Muscle layer of colon (tissue), 2 donors: ENCODE measurements around the gene LRRC3C.

Source experiments
- H3K27ac ChIP-seq: one replicate; pipeline ENCODE4 v1.7.0; 2013; ENCODE audit warnings: low read depth, mild to moderate bottlenecking, low read length, moderate library complexity
- H3K27me3 ChIP-seq, 2 donors: one replicate each; pipeline ENCODE4 v1.7.0; 2013; ENCODE audit warnings: low read length in 2 of 2, mild to moderate bottlenecking in 2 of 2; ENCODE audit not compliant: insufficient read depth in 2 of 2, control insufficient read depth in 1 of 2
- H3K36me3 ChIP-seq: one replicate; pipeline ENCODE4 v1.7.0; 2013; ENCODE audit warnings: mild to moderate bottlenecking, low read length; ENCODE audit not compliant: insufficient read depth
- H3K4me1 ChIP-seq: one replicate; pipeline ENCODE4 v1.7.0; 2013; ENCODE audit warnings: mild to moderate bottlenecking, low read length; ENCODE audit not compliant: insufficient read depth
- H3K4me3 ChIP-seq, 2 donors: one replicate each; pipeline ENCODE4 v1.7.0; 2013; ENCODE audit warnings: low read length in 2 of 2, low read depth in 1 of 2, mild to moderate bottlenecking in 1 of 2, moderate library complexity in 1 of 2
- H3K9ac ChIP-seq: one replicate; pipeline ENCODE4 v1.7.0; 2013; ENCODE audit warnings: low read length
- H3K9me3 ChIP-seq: one replicate; pipeline ENCODE4 v1.7.0; 2013; ENCODE audit warnings: mild to moderate bottlenecking, low read length
- donor health status: abdominal sarcoma.
- donor health status: Adenocarcinoma of cecum.

LRRC3C gene

DNA sequence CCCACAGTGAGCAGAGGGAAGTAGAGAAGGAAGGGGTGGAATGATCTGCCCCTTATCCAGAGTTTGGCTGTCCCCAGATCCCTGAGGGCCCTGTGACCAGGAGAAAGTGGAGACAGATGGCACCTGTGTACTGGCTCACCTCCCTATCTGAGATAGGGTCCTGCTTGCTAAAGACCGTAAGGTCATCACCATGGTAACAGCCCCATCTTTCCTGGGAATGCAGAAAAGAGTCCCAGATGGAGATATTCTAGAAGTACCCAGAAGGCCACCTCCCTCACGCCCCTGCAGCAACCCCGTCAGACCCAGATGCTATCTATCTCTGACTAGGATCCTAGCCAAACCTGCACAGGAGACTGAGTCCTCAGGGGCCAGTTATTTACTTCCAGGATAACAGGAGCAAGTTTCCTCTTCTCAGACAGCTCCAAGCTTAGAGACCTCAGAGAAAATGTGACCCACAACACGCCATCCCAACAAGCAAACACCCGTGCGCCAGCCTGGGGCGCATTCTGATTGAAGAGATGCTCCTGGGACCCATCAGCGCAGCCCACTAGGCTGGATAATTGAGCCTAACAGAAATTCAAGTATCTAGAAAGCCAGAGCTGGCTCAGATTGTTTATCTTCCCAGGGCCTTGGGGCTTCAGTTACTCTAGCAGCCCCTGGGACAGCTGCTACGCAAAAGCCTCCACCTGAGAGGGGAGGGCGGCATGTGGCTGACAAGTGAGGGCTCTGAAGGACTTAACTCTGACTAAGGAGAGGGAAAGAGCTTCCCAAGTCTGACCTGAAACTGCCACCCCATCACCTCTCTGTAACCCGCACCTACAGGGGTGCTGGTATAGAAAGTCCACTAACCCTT, 2.0 kb upstream of the LRRC3C start:
- peak overlapping the region in 1 of 2 donors; percentile 90 for H3K4me3 ChIP-seq
- H3K27me3 ChIP-seq, result no peaks in the 10 kb centered on the region
- H3K9me3 ChIP-seq, result no peaks in the 10 kb centered on the region
- no peak overlapping the region for H3K27ac ChIP-seq
- no peak overlapping the region for H3K9ac ChIP-seq
- peaks cover 34% of the 10 kb centered on the region for H3K36me3 ChIP-seq
- H3K4me1 ChIP-seq, result peaks cover 32% of the 10 kb centered on the region

DNA sequence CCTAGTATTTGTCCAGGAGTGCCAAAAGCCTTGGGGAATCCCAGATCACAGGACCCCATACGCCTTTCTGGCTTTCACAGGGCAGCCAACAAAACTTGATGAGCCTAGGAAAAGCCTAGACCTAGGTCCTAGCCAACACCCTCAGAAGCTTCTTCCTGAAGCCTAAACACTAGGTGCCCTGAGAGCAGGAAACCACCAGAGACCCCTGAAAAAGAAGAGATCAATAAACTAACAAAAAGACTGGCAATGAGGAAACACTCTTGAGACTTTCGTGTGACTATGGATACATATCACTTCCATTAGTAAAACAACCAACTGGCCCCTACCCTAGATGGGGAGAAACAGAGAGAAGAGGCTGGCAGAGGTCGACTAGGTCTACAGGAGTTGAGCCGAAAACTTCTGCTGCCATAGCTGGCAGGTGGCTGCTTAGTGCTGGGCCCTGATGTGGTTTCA, 1.4 kb upstream of the LRRC3C start:
- peaks cover 32% of the 10 kb centered on the region for H3K4me1 ChIP-seq
- peak overlapping the region; percentile 51 for H3K9ac ChIP-seq
- H3K4me3 ChIP-seq, result peak overlapping the region; percentile 81 to 90
- no peaks in the 10 kb centered on the region for H3K27me3 ChIP-seq
- H3K36me3 ChIP-seq, result peaks cover 34% of the 10 kb centered on the region
- peak overlapping the region; percentile 21 for H3K27ac ChIP-seq
- no peaks in the 10 kb centered on the region for H3K9me3 ChIP-seq

DNA sequence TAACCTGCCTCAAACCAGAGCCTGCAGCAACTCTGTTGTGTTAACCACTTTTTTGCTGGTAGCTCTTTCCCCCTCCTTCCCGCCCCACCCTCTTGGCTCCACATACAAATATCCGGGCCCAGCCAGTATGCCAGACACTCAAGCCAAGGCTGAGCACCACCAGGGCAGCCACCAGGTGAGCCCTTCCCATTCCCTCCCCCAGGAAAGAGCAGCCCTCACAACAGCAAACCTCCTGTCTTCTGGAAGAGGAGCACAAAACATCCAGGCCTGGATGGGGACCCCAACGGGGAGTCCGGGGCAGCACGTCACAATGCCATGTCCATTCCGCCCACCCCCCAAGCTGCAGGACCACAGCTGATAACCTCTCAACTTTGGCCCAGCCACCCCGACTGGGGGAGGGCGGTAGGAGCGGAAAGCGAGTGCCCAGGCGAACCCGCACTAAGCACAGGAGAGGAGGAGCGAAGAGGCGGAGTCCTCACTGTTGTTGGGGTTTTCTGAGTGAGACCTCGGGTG, 888 bp upstream of the LRRC3C start:
- Histone ChIP-seq H3K9me3 (no peaks in the 10 kb centered on the region), H3K4me3 (peak overlapping the region; percentile 81 to 90), H3K36me3 (peaks cover 30% of the 10 kb centered on the region), H3K27me3 (no peaks in the 10 kb centered on the region), H3K27ac (peak overlapping the region; percentile 97), H3K9ac (peak overlapping the region; percentile 51), H3K4me1 (peaks cover 32% of the 10 kb centered on the region)

DNA sequence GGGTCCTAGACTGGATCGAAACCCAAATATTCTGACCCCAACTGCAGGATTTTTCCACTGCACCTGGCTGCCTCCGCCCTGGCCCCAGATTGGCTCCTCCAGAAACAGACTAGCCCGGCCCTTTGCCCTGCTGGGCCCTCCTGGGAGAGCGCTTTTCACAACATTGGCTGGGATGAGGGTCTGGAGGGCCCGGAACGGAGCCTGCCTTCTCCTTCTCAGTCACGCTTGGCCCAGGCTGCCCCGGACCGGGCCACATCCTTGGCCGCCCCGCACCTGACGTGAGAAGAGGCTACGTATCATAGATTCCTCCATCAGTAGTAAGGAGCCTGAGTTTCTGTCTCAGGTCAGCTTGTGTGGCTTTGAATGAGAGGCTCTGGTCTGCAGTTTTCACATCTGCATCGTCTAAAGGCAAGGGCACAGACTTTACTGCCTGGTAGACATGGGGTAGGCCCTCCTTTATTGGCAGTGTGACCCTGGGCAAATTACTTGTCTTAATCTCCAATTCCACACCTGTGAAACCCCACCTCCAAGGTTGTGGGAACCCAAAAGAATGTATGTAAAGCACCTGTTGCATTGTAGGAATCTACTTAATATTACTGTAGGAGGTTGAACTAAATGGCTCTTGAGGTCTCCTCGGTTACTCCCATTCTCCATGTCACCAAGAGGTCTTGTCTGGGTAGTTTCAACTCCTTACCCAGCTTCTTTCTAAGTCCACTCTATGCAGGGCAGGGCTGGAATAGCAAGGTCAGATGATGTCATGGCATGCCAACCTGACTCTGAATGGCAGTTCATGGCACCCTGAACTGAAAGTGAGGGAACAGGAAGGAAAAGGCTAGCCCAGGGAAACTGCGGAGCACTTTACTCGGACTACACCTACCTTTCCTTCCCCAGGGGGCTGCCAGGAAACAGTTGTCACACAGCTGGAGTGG, 661 bp downstream of the LRRC3C start:
- Histone ChIP-seq H3K36me3 (peaks cover 14% of the 10 kb centered on the region), H3K27ac (peak overlapping the region; percentile 97), H3K9me3 (no peaks in the 10 kb centered on the region), H3K4me1 (peaks cover 32% of the 10 kb centered on the region), H3K9ac (peak overlapping the region; percentile 73), H3K4me3 (peak overlapping the region; percentile 81 to 90), H3K27me3 (no peaks in the 10 kb centered on the region)

DNA sequence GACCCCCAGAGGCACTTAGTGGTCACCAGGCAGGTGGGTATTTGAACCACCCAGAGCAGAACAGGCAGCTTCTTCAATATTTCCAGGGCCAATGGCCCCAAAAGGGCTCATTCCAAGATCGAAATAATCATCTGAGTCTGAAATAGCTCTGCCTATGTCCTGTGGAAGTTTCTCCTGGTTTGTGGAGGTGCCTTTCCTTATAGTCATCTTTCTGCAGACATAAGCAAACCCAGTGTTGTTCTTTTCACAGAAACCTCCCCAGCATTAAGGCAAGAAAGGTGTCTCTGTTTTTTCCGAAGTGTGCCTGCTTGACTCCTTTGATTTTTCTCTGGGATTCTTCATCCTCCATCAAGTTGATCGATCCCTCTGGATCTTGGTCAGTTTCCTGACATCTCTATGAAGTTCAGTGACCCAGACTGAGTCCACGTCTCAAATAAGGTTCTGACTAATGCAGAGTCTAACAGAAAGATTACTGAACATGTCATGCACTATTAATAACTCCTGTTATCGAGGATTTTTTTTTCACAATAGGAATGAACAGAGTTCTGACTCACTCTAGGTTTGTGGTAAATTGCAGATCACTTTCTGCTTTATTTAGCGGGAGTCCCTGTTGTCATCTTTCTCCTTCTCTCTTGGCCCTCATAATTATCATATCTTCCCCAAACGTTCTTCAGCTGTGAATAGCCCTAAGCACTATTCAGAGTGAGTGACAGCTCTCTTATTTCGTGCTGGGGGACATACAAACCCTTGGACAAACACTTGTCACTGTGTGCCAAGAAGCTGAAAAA, 1.5 kb downstream of the LRRC3C start:
- peaks cover 32% of the 10 kb centered on the region for H3K4me1 ChIP-seq
- H3K27ac ChIP-seq, result no peak overlapping the region

DNA sequence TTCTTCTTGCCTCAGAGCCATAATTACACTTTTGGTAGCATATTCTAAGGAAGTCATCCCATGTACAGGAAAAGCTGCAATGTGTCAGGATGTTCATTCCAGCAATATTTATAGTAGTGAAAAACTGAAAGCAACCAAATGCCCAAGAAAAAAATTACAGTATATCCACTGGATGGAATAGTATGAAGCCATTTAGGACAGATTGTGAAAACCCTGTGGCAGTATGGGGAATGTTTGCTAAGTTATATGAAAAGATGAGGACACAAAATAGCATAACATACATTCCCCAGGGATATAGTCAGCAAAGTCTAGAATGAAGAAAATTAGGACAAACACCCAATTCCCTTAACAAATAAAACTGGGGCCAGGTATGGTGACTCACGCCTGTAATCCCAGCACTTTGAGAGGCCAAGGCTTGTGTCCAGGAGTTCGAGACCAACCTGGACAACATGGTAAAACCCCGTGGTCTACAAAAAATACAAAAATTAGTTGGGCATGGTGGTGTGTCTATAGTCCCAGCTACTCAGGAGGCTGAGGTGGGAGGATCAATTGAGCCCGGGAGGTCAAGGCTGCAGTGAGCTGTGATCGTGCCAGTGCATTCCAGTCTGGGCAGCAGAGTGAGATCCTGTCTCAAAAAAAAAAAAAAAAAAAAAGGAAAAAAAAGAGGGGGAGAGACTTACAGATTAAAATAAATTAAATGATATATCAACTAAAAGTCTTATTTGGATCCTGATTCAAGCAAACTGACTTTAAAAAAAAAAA, 2.3 kb downstream of the LRRC3C start:
- Histone ChIP-seq H3K9ac (no peak overlapping the region), H3K36me3 (peaks cover 8% of the 10 kb centered on the region), H3K4me3 (no peak overlapping the region), H3K27ac (no peak overlapping the region), H3K27me3 (no peaks in the 10 kb centered on the region), H3K4me1 (peaks cover 25% of the 10 kb centered on the region), H3K9me3 (no peaks in the 10 kb centered on the region)

More for the DNA sequence above, 1.5 kb downstream of the LRRC3C start:
- Histone ChIP-seq H3K27me3 (no peaks in the 10 kb centered on the region), H3K9me3 (no peaks in the 10 kb centered on the region), H3K36me3 (peaks cover 8% of the 10 kb centered on the region), H3K4me3 (peak overlapping the region in 1 of 2 donors; percentile 90), H3K9ac (peak overlapping the region; percentile 73)

DNA sequence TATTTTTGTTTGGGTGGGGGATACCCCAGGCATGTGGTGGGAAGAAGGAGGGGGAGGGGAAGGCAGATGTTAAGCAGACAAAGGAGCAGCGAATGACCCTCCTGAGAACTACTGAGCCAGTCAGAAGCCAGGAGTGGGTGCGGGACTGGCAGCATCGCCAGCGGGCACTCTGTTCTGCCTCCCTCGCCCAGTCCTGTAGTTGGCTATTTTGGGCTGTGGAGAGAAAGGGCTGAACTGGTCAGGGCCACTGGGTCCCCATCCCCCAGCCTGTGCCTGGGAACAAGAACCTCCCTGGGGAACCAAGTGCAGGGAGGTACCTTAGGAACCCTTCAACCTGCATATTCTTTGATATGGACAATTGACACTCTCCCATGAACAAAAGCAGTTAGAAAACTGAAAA, 6.4 kb downstream of the LRRC3C start:
- Histone ChIP-seq H3K9ac (no peak overlapping the region), H3K9me3 (no peaks in the 10 kb centered on the region), H3K4me3 (no peak overlapping the region), H3K27me3 (no peaks in the 10 kb centered on the region), H3K4me1 (peaks cover 1% of the 10 kb centered on the region), H3K27ac (no peak overlapping the region), H3K36me3 (peaks cover 8% of the 10 kb centered on the region)

DNA sequence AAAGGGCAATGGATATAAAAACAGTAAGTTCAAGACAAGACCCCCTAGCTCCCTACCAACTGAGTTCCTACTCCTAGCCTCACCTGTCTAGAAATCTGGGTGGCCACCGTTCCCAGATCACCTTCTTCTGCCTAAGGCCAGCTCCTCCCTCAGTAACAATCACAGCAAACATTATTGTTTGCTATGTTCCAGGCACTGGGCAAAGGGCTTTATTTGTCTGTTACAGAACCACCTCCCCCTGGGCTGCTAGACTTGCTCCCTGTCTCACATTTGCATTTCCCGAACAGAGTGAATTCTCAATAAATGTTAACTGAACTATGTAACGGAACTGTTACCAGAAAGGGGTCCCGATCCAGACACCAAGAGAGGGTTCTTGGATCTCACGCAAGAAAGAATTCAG, 6.8 kb downstream of the LRRC3C start:
- Histone ChIP-seq H3K36me3 (peaks cover 6% of the 10 kb centered on the region), H3K9me3 (no peaks in the 10 kb centered on the region)

DNA sequence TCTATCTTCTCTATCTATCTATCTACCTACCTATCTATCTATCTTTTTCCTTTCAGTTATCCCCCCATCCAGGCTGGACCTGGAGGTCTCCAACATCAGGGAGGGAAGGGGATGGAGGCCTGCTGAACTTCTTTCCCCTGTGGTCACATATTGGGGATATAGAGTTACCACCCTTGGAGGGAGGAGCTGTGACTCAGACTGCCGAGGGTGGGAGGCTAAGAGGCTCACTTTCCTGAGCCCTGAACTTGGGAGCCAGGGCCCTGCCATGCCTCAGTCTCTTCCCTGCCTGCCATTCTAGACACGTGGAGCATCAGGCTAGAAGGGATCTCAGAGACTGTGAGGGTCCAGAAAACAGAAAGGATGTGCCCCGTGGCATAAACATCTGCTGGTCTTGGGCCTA, 8.4 kb downstream of the LRRC3C start:
- H3K27me3 ChIP-seq, result no peaks in the 10 kb centered on the region
- H3K27ac ChIP-seq, result no peak overlapping the region
- no peaks in the 10 kb centered on the region for H3K9me3 ChIP-seq
- H3K4me1 ChIP-seq, result peaks cover 6% of the 10 kb centered on the region
- no peaks in the 10 kb centered on the region for H3K36me3 ChIP-seq
- no peak overlapping the region for H3K9ac ChIP-seq
- no peak overlapping the region for H3K4me3 ChIP-seq

More for the DNA sequence above, 6.8 kb downstream of the LRRC3C start:
- H3K4me1 ChIP-seq, result peaks cover 2% of the 10 kb centered on the region
- no peak overlapping the region for H3K27ac ChIP-seq
- H3K4me3 ChIP-seq, result no peak overlapping the region
- H3K9ac ChIP-seq, result no peak overlapping the region
- H3K27me3 ChIP-seq, result no peaks in the 10 kb centered on the region

DNA sequence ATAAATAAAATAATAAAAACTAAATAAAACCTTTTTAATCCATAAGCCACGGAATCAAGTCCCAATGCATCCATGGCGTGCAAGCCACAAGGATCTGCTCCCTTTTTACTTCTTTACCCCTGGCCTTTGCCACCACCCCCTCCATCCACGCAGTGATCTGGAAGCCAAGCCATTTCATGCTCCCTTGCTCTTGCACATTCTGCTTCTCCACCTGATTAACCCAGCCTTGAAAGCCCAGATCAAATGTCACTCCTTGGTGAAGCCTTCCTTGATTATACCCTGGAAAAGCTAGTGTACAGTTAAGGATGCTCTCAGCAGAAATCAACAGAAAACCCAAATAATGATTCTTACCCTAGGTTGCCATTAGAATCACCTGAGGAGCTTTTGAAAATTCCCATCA, 9.9 kb downstream of the LRRC3C start:
- H3K27me3 ChIP-seq, result no peaks in the 10 kb centered on the region
- H3K27ac ChIP-seq, result no peak overlapping the region
- H3K4me1 ChIP-seq, result peaks cover 6% of the 10 kb centered on the region
- H3K4me3 ChIP-seq, result no peak overlapping the region
- no peaks in the 10 kb centered on the region for H3K9me3 ChIP-seq
- H3K9ac ChIP-seq, result no peak overlapping the region
- no peaks in the 10 kb centered on the region for H3K36me3 ChIP-seq
